ENCODE data around the gene CHCHD4. TPM values are rescaled to one million over a fixed set of nuclear protein-coding genes. Genes with fewer than 3 reads are reported as not detected.

CHCHD4 gene
- total RNA-seq, 2 experiments from 2014 or later: 17.3 to 18.1 TPM

GRCh38 chr3:14141602-14142341 lies 17.1 kb upstream of the CHCHD4 start:
- ATAC-seq (no peak), DNase-seq (no peak)
- Mint-ChIP-seq H3K27me3 (ENCODE audit: low read depth) (no peaks in the 10 kb centered on the region), H3K4me3 (no peak overlapping the region), H3K27ac (peak overlapping the region; percentile 83), H3K9me3 (ENCODE audit: insufficient read depth) (no peaks in the 10 kb centered on the region), H3K4me1 (ENCODE audit: low read depth) (peaks cover 36% of the 10 kb centered on the region), H3K36me3 (ENCODE audit: low read depth) (peaks cover 33% of the 10 kb centered on the region)
- POLR2A ChIA-PET: interaction anchor here (2.3 to 5.9 kb wide), 3 partner anchors 9 to 37 kb away, joined by 5 to 55 read pairs (median 16); partner anchors contain the start of genes CHCHD4, LSM3, TMEM43 and XPC
- CTCF ChIA-PET: interaction anchor here (1.0 to 3.5 kb wide), 3 partner anchors 14 to 245 kb away, joined by 3 to 17 read pairs (median 7); partner anchors contain the start of genes CHCHD4 and TMEM43

DNA sequence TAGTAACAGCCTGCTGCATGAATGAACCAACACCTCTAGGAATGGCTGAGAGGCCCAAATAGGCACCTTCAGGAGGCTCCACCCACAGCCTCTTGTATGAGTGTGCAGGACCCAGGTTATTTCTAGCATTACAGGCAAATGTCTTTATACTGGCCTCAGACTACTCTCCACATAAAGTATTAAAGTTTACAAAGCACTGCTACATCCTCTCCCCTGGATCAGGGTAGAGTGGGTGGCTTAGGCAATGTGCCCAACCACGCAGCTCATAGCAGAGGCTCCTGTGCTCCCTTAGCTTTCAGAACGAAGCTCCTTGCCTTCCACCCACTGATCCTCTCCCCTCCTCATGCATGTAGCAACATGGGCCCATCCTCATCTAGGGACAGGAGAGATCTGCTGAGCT lies 16.5 kb upstream of the CHCHD4 start:
- Mint-ChIP-seq H3K27me3 (ENCODE audit: low read depth) (no peaks in the 10 kb centered on the region), H3K9me3 (ENCODE audit: insufficient read depth) (no peaks in the 10 kb centered on the region), H3K4me1 (ENCODE audit: low read depth) (peaks cover 36% of the 10 kb centered on the region), H3K36me3 (ENCODE audit: low read depth) (peaks cover 33% of the 10 kb centered on the region), H3K27ac (peak overlapping the region; percentile 68), H3K4me3 (no peak overlapping the region)
- DNase-seq (no peak), ATAC-seq (no peak)
- POLR2A ChIA-PET: interaction anchor here (2.3 to 3.5 kb wide), 2 partner anchors 8 to 37 kb away, joined by 5 to 16 read pairs; partner anchors contain the start of genes LSM3 and XPC
- CTCF ChIA-PET: interaction anchor here (3.5 kb wide), 1 partner anchor 16 kb away, joined by 17 read pairs; the partner anchor contains the start of genes CHCHD4 and TMEM43

DNA sequence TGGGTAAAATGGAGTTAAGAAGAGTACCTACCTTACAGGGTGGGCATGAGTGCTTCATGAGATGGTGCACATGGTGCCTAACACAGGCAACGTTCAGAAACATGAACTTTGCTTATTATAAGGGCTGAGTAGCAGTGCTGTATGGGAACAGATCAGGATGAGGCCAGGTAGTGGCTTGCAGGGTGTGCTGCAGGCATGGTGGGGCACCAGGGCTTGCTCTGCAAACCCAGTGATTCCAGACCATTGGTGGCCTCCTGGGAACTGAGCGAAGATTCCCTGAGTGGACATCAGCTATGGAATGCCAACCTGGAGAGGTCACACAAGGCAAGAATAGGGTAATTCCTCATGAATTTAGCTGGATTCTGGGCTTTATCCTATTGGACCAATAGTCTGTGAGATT lies 16.0 kb upstream of the CHCHD4 start:
- no peaks in the 10 kb centered on the region for H3K27me3 Mint-ChIP-seq (ENCODE audit: low read depth)
- ATAC-seq (no peak), DNase-seq (no peak)
- no peak overlapping the region for H3K4me3 Mint-ChIP-seq
- CTCF ChIA-PET: interaction anchor here (3.5 kb wide), 1 partner anchor 15 kb away, joined by 17 read pairs; the partner anchor contains the start of genes CHCHD4 and TMEM43
- H3K36me3 Mint-ChIP-seq (ENCODE audit: low read depth): peaks cover 36% of the 10 kb centered on the region
- POLR2A ChIA-PET: interaction anchor here (2.3 to 3.5 kb wide), 2 partner anchors 7 to 38 kb away, joined by 5 to 16 read pairs; partner anchors contain the start of genes LSM3 and XPC
- H3K27ac Mint-ChIP-seq: no peak overlapping the region
- H3K9me3 Mint-ChIP-seq (ENCODE audit: insufficient read depth): no peaks in the 10 kb centered on the region
- peaks cover 36% of the 10 kb centered on the region for H3K4me1 Mint-ChIP-seq (ENCODE audit: low read depth)

- peaks cover 33% of the 10 kb centered on the region for H3K36me3 Mint-ChIP-seq (ENCODE audit: low read depth)
- CTCF ChIA-PET: interaction anchor here (3.5 kb wide), 1 partner anchor 15 kb away, joined by 17 read pairs; the partner anchor contains the start of genes CHCHD4 and TMEM43
Measured at GRCh38 chr3:14139771-14140170, 15.1 kb upstream of the CHCHD4 start.

DNA sequence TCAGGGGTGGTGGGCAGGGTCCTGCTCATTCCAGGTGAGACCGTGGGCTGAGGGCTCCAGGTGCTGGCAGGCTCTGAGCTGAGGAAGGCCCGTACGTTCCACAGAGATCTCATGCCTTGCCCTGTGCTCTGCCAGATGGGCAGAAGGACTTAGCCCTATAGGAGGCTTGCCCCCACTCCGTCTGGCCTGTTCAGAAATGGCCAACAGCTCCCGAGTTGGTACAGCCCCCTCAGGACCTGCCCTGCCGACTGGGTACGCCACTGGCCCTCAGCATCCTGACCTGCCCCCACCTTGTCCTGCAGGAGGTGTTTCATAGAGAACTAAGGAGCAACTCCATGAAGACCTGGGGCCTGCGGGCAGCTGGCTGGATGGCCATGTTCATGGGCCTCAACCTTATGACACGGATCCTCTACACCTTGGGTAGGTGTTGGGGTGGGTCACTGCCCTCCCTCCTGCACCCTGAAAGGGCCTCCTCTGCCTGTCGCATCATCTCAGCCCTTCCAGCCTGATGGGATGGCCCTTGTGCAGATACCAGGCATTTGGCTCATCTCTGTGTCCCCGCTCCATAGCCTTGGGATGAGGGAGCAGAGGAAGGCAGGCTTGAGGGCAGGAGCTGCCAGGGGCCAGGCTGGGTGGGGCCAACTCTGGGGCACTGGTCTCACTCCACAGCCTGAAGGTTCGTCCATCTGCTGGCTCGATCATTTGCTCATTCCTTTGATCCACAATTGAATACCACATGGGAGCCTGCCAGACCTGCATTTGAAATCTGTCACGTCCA lies 14.4 kb upstream of the CHCHD4 start:
- Mint-ChIP-seq H3K4me1 (ENCODE audit: low read depth) (peaks cover 23% of the 10 kb centered on the region), H3K27ac (no peak overlapping the region), H3K36me3 (ENCODE audit: low read depth) (peaks cover 31% of the 10 kb centered on the region), H3K4me3 (no peak overlapping the region), H3K27me3 (ENCODE audit: low read depth) (no peaks in the 10 kb centered on the region), H3K9me3 (ENCODE audit: insufficient read depth) (no peaks in the 10 kb centered on the region)
- POLR2A ChIA-PET: interaction anchor here (1.6 kb wide), 1 partner anchor 13 kb away, joined by 6 read pairs; the partner anchor contains the start of genes CHCHD4 and TMEM43
- DNase-seq (no peak), ATAC-seq (no peak)
- CTCF ChIA-PET: no interaction called here

More at GRCh38 chr3:14139771-14140170, 15.1 kb upstream of the CHCHD4 start:
- no peak overlapping the region for H3K4me3 Mint-ChIP-seq
- H3K27me3 Mint-ChIP-seq (ENCODE audit: low read depth): no peaks in the 10 kb centered on the region
- ATAC-seq (no peak), DNase-seq (no peak)
- POLR2A ChIA-PET: interaction anchor here (3.5 kb wide), 1 partner anchor 39 kb away, joined by 16 read pairs; the partner anchor contains the start of genes LSM3 and XPC
- H3K9me3 Mint-ChIP-seq (ENCODE audit: insufficient read depth): no peaks in the 10 kb centered on the region
- no peak overlapping the region for H3K27ac Mint-ChIP-seq
- peaks cover 30% of the 10 kb centered on the region for H3K4me1 Mint-ChIP-seq (ENCODE audit: low read depth)

- no peak overlapping the region for H3K4me3 Mint-ChIP-seq
- ChIA-PET CTCF (no interaction called here), POLR2A (interaction anchor here (1.6 kb wide), 1 partner anchor 13 kb away, joined by 6 read pairs; the partner anchor contains the start of genes CHCHD4 and TMEM43)
- H3K27me3 Mint-ChIP-seq (ENCODE audit: low read depth): no peaks in the 10 kb centered on the region
- no peaks in the 10 kb centered on the region for H3K9me3 Mint-ChIP-seq (ENCODE audit: insufficient read depth)
- ATAC-seq (no peak), DNase-seq (no peak)
- no peak overlapping the region for H3K27ac Mint-ChIP-seq
- peaks cover 31% of the 10 kb centered on the region for H3K36me3 Mint-ChIP-seq (ENCODE audit: low read depth)
- H3K4me1 Mint-ChIP-seq (ENCODE audit: low read depth): peaks cover 15% of the 10 kb centered on the region
Measured at GRCh38 chr3:14138109-14138877, 13.6 kb upstream of the CHCHD4 start.

DNA sequence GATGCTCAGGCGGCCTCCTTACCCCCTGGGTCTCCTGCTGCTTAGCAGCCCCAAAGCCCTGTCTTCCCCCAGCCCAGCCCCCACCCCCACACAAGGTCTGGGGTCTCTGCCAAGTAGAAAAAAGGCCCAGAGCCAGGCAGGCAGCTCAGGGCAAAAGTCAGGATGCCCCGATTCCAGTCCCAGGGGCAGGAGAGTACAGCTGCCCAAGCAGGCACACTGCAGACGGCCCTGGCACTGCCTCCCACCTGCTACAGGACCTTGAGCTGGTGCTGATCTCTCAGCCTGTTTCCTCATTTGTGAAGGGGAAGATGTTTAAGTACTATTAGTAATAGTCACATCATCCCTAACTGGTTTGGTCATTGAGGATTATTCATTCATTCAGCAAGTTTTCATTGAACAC lies 12.8 kb upstream of the CHCHD4 start:
- ChIA-PET CTCF (no interaction called here), POLR2A (interaction anchor here (1.1 kb wide), 1 partner anchor 12 kb away, joined by 5 read pairs; the partner anchor contains the start of genes CHCHD4 and TMEM43)
- H3K9me3 Mint-ChIP-seq (ENCODE audit: insufficient read depth): no peaks in the 10 kb centered on the region
- ATAC-seq (no peak), DNase-seq (no peak)
- no peak overlapping the region for H3K4me3 Mint-ChIP-seq
- H3K4me1 Mint-ChIP-seq (ENCODE audit: low read depth): peaks cover 8% of the 10 kb centered on the region
- H3K27ac Mint-ChIP-seq: no peak overlapping the region
- H3K36me3 Mint-ChIP-seq (ENCODE audit: low read depth): peaks cover 31% of the 10 kb centered on the region
- H3K27me3 Mint-ChIP-seq (ENCODE audit: low read depth): no peaks in the 10 kb centered on the region

GRCh38 chr3:14137004-14137403 lies 12.3 kb upstream of the CHCHD4 start:
- Mint-ChIP-seq H3K4me3 (no peak overlapping the region), H3K36me3 (ENCODE audit: low read depth) (peaks cover 29% of the 10 kb centered on the region), H3K4me1 (ENCODE audit: low read depth) (peaks cover 4% of the 10 kb centered on the region), H3K27ac (no peak overlapping the region), H3K27me3 (ENCODE audit: low read depth) (no peaks in the 10 kb centered on the region), H3K9me3 (ENCODE audit: insufficient read depth) (no peaks in the 10 kb centered on the region)
- ChIA-PET POLR2A (interaction anchor here (1.1 kb wide), 1 partner anchor 12 kb away, joined by 5 read pairs; the partner anchor contains the start of genes CHCHD4 and TMEM43), CTCF (no interaction called here)
- ATAC-seq (no peak), DNase-seq (no peak)

- Mint-ChIP-seq H3K4me3 (no peak overlapping the region), H3K27ac (no peak overlapping the region), H3K4me1 (ENCODE audit: low read depth) (no peaks in the 10 kb centered on the region), H3K27me3 (ENCODE audit: low read depth) (no peaks in the 10 kb centered on the region), H3K36me3 (ENCODE audit: low read depth) (peaks cover 33% of the 10 kb centered on the region), H3K9me3 (ENCODE audit: insufficient read depth) (no peaks in the 10 kb centered on the region)
- no peak for DNase-seq
- no peak for ATAC-seq
- POLR2A ChIA-PET: no interaction called here
- CTCF ChIA-PET: no interaction called here
Measured at GRCh38 chr3:14135581-14135980, 10.9 kb upstream of the CHCHD4 start.

- Mint-ChIP-seq H3K36me3 (ENCODE audit: low read depth) (peaks cover 43% of the 10 kb centered on the region), H3K4me3 (no peak overlapping the region), H3K9me3 (ENCODE audit: insufficient read depth) (no peaks in the 10 kb centered on the region), H3K4me1 (ENCODE audit: low read depth) (no peaks in the 10 kb centered on the region), H3K27ac (no peak overlapping the region), H3K27me3 (ENCODE audit: low read depth) (no peaks in the 10 kb centered on the region)
- POLR2A ChIA-PET: interaction anchor here (1.7 kb wide), 1 partner anchor 9 kb away, joined by 7 read pairs; the partner anchor contains the start of genes CHCHD4 and TMEM43
- DNase-seq (no peak), ATAC-seq (no peak)
- CTCF ChIA-PET: interaction anchor here (1.7 kb wide), 1 partner anchor 9 kb away, joined by 7 read pairs; the partner anchor contains the start of genes CHCHD4 and TMEM43
Measured at GRCh38 chr3:14134291-14134690, 9.6 kb upstream of the CHCHD4 start.

DNA sequence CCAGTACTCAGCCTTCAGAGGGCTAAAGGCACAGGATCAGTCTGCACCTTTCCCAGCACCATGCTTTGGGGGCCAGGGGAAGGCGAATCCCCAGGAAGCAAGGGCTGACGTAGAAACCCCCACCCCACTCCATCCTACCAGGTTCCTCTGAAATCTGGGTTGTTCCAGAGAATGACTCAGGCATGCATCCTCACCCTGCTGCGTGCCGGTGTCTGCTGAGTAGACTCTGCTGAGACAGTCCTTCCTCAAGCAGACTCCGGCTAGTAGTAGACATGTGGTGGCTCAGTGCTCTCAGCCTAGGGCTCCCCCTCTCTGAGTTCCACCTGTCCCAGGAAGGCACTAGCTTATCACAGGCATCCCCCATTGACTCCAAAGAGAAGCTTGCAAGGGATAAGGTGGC lies 9.2 kb upstream of the CHCHD4 start:
- Mint-ChIP-seq H3K36me3 (ENCODE audit: low read depth) (peaks cover 46% of the 10 kb centered on the region), H3K27me3 (ENCODE audit: low read depth) (no peaks in the 10 kb centered on the region), H3K4me3 (no peak overlapping the region), H3K9me3 (ENCODE audit: insufficient read depth) (no peaks in the 10 kb centered on the region), H3K4me1 (ENCODE audit: low read depth) (no peaks in the 10 kb centered on the region), H3K27ac (no peak overlapping the region)
- CTCF ChIA-PET: interaction anchor here (1.7 kb wide), 1 partner anchor 9 kb away, joined by 7 read pairs; the partner anchor contains the start of genes CHCHD4 and TMEM43
- DNase-seq (no peak), ATAC-seq (no peak)
- POLR2A ChIA-PET: interaction anchor here (1.3 to 1.7 kb wide), 2 partner anchors 8 to 9 kb away, joined by 5 to 7 read pairs; partner anchors contain the start of genes CHCHD4 and TMEM43

All from activated CD8-positive, alpha-beta T cell treated with anti-CD3 and anti-CD28 coated beads, Interleukin-2, amount 10 ng/mL, durations not matched to agents 7 days and 5 days (primary cell).